Suprapubic skin (tissue), 3 donors: Measurements from ENCODE around the gene ICE1.

Experiments used
- CTCF ChIP-seq, 2 donors: fragments of 200-600 bp in 1 of 2; fragments of 450-650 bp in 1 of 2; sonication (generic) in 1 of 2; IDR thresholded peaks; one replicate each; pipeline ENCODE4 v1.5.1; 2016 to 2019; ENCODE audit warnings: antibody characterized with exemption in 2 of 2, mild to moderate bottlenecking in 1 of 2, moderate library complexity in 1 of 2
- POLR2AphosphoS5 ChIP-seq, 3 donors: sonication (generic); formaldehyde crosslinking; IDR thresholded peaks; one replicate each; pipeline ENCODE4 v1.6.1; 2017; ENCODE audit warnings: antibody characterized with exemption in 3 of 3

- no peak for TF ChIP-seq POLR2AphosphoS5 (IDR thresholded peaks at IDR 0.05)
- no peak for TF ChIP-seq CTCF (IDR thresholded peaks at IDR 0.05)
These were observed 98.6 kb downstream of the ICE1 start for GRCh38 chr5:5521029-5521428.
